ENCODE results near the gene SUMF1.

The SUMF1 gene

DNA sequence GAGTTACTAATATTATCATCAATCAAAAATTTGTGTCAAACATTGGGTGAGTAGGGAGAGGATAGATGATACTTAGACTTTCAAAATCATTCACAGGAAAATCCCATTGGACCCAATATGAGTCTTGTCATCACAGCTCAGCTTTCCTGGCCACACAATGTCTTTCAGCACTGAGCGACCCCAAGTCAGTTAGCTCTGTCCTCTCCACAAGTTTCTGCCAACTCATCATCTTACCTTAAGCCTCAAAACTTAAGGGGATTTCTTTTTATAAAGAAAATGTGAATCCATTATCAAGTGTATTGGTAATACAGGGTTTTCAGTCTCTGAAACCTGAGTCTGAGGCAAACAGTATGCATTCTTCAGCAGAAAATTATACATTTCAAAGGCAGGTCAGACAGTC, 55.8 kb downstream of the SUMF1 start:
- no peak for DNase-seq

DNA sequence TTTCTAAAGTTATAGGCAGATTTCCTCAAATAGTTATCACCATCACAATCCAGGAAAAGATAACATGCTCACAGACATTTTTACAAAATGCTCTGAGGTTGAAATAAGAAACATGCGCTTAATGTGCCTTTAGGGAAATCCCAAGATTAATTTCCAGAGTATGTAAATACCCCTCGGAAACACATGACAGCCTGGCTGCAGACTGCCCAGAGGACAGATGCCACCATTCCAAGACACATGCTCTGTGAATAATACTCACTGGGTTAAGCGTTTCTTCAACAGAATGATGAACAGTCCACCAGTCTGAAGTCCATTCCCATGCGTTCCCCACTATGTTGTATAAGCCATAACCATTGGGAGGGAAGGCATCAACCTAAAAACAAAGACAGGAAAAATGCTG, 56.5 kb downstream of the SUMF1 start:
- DNase-seq = no peak

DNA sequence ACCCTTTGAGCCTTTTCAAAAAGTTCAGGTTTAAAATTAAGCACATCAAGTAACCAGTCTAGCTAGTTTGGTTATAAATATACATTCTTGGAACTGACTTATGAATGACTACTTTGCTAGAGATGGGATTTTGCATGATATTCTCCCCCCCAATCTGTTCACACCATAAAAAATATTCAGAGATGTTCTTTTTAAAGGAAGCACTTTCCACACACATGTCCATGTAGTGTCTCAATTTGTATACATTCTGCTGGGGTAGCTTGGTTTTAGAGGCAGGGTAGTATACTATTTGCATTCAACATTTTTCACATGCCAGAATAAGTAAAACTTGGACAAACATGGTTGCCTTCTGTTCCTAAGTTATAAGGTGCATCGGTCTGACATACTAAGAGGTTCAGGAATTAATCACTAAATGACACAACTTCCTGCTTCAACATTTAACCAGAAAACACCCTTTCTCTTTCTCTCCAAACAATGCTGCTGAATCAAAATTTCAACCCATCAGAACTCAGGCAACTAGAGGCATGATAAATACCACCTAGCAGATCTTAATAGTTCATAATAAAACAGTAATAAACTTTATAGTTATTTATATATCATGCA, 57.0 kb downstream of the SUMF1 start:
- no peak for DNase-seq

DNA sequence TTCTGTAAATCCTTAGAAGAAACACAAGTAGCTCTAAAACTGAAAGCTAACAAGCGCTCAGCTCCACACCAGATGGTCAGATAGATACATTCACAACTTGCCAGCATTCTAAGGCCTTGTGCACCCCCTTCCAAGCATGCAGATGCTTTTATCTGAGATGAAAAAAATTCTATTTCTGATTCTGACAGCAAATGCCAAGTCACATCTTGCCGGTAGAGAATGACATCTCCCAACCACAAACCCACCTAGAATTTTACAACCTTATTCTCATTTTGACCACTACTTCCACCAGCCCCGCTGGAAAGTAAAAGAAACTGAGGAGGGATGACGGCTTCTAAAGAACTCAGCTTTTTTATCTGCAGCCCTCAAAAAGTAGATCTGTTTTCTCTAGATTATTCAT, 57.7 kb downstream of the SUMF1 start:
- DNase-seq = no peak

DNA sequence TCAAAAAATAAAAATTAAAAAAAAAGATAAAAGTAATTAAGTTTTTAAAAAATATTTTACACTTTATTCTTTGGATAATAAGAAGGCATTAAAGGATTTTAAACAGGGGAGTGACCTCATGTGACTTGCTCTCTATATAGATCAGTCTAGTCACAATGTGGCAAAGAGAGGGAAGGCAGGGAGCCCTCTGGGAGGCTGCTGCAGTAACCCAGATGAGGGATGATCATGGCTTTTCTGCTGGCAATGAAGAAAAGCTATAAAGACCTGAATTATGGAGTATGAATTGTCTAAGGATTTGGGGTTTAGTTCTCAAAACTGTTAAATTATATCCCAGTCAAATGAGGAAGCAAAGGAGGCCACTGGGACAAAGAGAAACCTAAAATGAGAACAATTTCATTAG, 58.1 kb downstream of the SUMF1 start:
- no peak for DNase-seq

DNA sequence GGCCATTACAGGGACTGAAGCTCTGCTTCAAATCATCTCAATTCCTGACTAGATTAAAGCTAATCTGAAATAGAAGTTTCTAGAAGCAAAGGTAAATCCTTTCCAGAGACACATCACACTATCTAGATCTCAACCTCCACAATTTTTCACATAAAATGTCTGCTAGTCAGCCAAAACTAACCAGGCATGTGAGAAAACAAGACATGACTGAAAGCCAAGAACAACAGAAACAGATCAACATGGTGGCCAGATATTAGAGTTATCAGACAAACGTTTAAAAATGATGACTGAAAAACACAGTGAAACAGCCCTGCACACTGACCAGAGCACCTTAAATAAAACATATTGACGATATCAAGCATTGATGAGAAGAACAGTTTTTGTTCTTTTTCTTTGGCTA, 59.1 kb downstream of the SUMF1 start:
- DNase-seq = no peak

DNA sequence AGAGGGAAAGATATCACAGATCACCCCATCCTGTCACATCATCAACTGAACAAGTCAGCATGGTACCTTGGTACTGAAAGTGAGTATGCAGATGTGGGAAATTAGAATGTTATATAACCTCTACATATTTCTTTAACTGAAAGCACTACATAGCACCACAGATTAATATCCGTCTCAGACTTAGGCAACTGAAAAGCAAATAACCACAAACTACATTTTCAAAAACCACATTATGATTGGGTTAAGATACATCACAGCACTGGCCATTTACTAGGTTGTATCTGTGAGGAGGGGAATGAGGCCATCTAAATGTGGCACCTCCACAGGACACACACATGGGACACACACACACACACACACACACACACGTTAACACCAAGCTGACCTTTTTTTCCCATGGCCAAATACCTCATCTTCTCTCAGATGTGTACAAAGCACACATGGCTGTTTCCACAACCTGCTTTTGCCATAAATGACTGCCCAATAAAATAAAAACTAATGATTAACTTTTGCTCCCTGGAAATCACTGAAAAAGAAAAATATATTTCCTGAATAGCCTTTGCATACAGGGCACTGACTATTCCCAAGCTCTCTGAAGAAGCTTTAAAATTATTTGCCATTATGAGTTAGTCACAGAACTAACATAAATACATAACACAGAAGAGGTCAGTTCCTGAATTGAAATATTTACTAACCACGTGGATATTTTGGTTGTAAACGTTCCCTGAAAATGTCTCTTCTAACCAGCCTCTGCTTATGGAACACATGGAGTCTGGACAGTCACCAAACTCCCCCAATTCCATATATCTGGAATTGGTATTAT, 60.1 kb downstream of the SUMF1 start:
- DNase-seq = no peak

DNA sequence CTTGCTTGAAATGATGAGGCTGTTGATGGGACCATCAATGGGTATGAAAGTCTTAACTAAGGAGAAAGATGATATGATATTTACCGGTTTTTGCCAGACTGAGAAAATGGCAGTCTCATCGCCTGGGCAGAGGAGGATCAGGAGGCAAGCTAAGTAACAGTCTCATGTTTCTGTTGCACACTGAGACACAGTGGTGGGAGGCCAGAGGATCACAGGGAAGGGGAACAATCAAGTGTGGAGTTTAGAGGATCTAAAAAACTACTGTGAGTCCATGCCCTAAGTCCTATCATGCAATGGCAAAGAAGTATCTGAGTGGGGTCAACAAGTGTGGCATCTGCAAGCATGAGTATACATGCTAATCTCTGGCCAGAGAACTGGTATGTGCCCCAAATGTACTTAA, 62.2 kb downstream of the SUMF1 start:
- no peak for DNase-seq

DNA sequence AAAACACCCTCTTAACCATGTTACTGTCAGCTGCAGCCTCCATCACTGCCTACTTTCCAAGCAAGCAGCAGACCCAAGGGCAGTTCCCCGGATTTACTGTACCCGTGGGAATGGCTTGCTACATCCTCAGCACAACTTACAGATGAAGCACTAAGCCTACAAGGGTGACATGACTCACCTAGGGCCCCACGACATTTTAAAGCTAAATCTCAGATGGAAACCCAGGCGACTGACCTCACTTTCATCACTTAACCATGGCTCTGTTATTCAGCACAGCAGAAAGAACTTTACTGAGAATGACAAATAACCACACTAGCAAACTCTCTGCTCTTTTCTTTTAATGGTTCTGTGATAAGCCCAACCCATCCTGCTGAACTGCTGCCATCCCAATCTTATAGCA, 65.6 kb downstream of the SUMF1 start:
- no peak for DNase-seq

DNA sequence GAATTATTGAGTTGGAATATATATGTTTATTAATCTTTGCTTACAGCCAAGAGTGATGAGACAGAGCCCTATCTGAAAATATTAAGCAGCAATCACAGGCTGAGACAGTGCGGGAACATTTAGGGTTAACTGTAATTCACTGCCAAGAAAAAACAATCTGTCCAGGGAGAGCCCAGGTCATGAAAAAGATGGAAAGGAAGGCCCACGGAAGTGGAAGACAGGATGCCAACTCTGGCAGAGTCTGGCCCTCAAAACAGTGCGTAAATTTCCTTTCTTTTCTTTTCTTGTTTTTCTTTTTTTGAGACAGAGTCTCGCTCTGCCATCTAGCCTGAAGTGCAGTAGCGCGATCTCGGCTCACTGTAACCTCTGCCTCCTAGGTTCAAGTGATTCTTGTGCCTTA, 67.6 kb downstream of the SUMF1 start:
- no peak for DNase-seq

DNA sequence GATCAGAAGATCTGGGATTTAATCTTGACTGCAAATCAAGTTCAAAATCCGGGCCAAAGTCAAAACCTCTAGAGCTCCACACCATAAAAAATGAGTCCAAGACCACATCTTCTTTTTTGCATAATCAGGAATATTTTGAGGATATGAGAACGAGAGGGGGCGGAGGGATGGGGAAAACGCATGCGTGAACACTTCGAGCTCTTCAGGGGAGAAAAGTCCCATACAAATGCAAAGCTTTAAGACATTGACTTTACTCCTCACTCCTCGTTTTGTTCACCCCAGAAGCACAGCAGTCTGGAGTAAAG, 68.2 kb downstream of the SUMF1 start:
- DNase-seq = no peak

DNA sequence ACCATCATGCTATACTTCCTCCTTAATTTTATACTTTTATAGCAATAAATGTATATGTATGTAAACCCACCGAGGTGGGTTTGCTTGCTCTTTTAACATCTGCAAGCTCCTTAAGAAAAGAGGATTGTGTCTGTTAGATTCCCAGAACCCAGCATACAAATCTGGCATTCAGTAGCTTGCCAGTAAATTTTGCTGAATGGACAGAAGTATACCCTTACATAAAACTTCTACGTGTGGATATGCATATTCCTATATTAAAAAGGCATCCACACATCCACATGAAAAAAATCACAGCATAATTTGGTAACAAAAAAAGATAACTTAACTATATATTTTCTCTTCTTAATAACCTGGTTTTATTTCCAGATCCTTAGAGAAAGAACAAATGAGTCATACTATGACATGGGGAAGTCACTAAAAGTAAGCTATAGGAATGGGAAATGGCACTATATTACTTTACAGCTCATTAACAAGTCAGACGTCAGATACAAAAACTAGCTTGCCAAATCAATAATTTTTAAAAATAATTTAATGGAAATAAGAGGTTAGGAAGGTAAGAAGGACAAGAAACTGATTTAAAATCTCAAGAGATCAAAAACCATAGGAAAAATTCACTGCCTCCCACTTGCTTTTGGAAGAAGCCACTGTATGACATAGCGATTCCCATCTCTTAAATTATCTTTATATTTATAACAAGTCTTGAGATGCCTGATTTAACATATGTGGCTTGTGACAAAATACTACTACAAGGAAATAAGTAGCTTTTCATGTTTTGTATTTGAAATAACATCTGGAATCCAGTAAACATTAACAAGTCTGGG, 68.7 kb downstream of the SUMF1 start:
- no peak for DNase-seq

DNA sequence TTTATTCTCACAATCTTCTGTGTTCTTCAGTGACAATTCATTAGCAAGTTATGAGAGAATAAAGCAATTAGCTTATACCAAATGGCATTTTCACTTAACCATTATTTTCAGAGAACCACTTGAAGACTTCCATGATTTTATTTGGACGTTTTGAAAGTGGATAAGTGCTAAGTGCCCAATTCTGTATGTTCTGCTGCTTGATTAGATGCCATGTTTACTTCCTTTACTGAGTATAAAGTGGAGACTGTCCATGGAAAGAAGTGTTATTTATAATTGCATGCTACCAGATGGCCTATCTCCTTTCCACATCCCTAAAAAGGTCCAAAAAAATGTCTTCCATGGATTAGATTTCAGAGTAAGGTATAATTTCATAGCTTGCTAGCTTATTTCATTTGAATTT, 69.6 kb downstream of the SUMF1 start:
- no peak for DNase-seq

DNA sequence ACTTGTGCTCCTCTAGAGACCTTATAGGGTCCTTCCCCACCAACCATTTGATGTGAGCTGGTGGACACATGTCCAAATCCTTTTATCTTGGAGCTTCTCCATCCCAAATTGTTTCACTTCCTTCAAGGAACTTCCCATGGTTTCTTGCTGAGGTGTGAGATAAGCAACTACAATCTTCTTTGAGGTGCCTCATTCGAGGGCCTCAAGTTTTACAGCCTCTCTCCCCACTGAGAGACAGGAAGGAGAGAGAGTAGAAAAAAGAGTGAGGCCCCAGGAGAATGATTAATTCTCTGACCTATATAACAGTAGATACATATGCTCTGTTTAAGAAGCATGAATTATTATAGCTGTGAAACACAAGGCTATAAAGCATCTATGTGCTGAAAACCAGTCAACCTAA, 70.5 kb downstream of the SUMF1 start:
- no peak for DNase-seq

DNA sequence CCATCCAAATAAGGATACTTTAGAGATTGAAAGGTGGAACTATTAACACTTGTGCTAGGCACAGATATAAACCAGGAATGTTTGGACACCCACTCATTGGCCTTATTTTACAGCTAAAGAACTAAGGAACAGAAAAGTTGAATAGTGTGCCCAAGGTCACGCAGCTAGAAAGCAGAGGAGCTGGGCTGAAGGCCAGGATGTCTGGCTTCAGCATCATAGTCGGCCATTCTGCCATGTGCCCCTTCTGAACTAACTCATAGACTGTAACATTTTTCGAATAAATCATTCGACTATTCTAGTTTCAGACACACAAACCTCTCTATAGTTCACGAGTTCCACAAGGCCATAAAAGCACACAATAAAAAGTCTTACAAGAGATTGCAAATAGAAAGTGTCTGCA, 71.1 kb downstream of the SUMF1 start:
- DNase-seq = no peak

DNA sequence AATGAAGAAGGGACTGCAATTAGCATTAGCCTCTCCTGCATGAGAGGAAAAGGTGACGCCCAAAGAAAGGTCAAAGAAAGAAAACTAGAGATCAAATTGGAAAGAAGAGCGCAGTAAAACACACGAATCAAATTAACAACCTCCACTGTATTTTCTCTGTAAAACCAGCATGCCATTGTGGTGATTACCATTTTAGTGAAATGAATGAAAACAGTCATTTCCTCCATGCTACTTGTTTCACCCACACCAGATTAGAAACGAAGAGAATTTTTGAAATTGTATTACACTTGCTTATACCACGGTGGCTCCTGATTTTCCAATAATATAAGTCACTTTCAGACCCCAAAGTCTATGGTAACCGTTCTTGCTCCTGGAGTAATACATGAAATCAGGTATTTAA, 71.6 kb downstream of the SUMF1 start:
- DNase-seq = no peak

DNA sequence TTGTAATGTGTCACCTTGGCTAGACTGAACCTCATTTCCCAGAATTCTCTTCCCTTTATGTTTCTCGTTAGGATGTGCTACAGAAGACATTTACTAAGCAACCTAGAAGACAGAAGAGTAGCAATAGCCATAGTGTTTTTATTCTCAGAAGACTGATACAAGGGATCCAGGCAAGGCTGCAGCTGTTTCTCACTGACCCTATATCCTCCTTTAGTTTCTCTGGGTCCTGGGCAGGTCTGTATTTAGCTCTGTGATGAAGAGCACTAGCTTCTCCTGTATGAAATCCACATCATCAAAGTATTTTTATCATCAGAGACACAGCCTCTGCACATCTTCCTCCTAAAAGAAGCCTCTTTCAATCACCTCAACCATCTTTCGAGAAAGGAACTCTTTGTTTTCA, 72.5 kb downstream of the SUMF1 start:
- DNase-seq = no peak

DNA sequence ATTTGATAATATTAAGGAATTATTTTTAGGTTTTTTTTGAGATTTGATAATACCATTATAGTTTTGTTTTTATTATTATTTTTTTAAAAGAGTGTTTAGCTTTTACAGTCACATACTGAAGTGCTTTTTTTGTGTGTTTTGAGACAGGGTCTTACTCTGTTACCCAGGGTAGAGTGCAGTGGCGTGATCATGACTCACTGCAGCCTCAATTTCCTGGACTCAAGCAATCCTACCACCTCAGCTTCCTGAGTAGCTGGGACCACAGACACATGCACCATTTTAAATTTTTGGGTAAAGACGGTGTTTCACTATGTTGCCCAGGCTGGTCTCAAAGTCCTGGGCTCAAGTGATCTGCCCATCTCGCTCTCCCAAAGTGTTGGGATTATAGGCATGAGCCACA, 73.0 kb downstream of the SUMF1 start:
- DNase-seq = no peak

DNA sequence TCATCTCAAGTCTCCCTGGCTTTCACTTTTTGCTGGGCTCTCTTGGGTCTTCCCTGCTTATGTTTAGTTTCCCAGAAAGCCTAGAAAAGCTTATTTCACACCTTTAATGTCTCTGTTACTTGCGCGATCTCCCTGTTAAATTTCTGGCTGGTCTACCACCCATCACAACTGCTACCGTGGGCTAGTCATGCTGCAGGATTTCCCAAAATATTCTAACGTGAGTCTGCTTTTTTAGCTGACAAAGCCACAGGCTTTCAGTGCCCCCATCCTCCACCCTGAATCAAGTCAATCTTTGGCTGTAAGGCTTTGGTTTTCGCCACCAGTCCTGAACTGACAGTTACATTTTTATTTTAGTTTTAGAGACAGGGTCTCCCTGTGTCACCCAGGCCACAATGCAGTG, 74.1 kb downstream of the SUMF1 start:
- DNase-seq = no peak

DNA sequence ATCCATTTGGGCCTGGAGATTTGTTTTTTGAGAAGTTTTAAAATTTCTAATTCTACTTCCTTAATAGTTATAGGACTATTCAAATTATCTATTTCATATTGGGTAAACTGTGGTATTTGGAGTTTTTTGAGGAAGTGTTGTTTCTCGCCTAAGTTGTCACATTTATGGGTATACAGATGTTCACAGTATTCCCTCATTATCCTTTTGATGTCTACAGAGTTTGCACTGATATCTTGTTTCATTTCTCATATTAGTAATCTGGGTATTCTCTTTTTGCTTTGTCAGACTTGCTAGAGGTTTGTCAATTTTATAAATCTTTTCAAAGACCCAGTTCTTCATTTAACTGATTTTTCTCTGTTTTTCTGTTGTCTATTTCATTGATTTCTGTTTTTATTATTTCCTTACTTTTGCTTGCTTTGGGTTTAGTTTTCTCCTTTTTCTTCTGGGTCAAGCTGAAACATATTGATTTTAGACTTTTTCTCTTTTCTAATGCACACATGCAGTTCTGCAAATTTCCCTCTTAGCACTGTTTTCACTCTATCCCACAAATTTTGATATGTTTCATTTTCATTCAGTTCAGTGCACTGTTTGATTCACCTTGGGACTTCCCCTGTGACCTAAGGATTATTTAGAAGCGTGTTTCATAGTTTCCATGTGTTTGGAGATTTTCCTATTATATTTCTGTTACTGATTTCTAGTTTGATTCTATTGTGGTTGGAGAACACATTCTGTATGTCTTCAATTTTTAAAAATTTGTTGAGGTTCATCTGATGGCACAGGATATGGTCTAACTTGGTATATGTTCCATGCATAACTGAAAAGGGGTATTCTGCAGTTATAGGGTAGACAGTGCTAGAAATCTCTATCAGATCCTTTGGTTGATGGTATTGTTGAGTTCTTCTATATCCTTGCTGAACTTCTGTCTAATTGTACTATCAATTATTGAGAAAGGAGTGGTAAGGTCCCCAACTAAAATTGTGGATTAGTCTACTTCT, 79.6 kb downstream of the SUMF1 start:
- DNase-seq = no peak

DNA sequence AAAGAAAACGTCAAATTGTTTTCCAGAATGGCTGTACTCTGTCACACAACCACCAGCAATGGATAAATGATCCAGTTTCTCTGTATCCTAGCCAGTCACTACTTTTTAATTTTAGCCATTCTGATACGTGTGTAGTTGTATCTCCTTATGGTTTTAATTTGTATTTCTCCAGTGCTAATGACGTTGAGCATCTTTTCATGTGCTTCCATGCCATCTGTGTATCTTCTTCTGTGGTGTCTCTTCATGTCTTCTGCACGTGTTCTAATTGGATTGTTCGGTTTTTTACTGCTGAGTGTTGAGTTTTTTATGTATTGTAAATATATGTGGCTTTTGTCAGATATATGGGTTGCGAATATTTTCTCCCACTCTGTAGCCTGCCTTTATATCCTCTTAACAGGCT, 81.9 kb downstream of the SUMF1 start:
- no peak for DNase-seq

DNA sequence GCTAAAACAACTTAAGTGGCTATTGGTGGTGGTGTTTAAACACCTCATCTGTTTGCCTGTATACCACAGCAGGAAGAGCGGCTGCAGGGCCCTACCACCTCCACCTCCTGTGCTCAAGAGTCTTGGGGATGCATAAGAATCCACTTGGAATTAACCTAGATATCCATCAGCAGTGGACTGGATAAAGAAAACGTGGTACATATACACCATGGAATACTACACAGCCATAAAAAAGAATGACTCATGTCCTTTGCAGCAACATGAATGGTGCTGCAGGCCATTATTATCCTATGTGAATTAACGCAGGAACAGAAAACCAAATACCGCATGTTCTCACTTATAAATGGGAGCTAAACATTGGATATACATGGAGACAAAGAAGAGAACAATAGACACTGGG, 87.1 kb downstream of the SUMF1 start:
- no peak for DNase-seq

DNA sequence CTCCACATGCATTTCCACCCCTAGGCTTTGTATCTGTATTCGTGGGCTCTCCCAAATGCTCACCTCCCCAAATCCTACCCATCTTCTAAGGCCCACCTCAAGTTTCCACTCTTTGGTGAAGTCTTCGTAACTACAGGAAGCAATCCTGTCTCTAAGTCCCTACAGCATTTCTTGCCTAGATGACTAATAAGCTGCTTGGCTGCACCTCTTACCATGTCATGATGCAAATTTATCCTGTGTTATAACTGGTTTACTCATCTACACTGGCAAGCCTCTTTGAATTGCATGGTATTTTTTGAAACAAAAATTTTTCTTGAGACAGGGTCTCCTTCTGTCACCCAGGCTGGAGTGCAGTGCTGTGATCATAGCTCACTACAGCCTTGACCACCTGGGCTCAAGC, 90.6 kb downstream of the SUMF1 start:
- DNase-seq = no peak

Data from NCI-H2081 (cell line).